HFF-Myc (cell line): Measurements from ENCODE around the gene NFIX.

Experiments
- DNase-seq: peaks from one replicate; pipeline ENCODE4 v3.0.0-alpha.2; 2011; ENCODE audit warnings: low read depth; ENCODE audit errors: extremely low read depth
- H3K4me3 ChIP-seq: replicated peaks from 2 replicates; pipeline ENCODE4 v1.5.1; 2011; ENCODE audit warnings: low read depth, mild to moderate bottlenecking, control low read depth, low read length
- CTCF ChIP-seq: IDR thresholded peaks from 2 replicates; pipeline ENCODE4 v1.5.1; 2012; ENCODE audit warnings: mild to moderate bottlenecking, low read depth, low read length, control low read depth; ENCODE audit errors: missing control alignments

NFIX gene

DNA sequence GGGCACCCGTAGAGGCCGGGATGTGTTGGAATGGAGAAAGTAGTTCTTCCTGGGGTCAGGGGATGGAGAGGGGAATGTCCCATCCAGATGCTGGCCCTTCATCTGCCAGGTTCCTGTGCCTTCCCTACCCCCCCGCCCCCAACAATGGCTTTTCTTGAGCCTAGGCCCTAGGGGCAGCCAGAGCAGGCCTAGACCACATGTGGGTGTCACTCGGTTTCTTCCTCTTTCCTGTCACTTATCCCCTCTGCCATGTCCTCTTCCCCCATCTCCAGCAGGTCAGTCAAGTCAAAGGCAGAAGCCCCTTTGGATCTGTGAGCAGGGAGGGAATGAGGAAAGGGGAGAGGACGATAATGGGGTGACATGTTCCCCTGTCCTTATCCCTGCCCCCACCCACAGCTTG lies 71.0 kb downstream of the NFIX start:
- no peak for DNase-seq
- no peak overlapping the region for H3K4me3 ChIP-seq
- TF ChIP-seq CTCF = no peak

GRCh38 chr19:13066933-13067807 lies 71.9 kb downstream of the NFIX start:
- no peak overlapping the region for H3K4me3 ChIP-seq
- no peak for TF ChIP-seq CTCF
- no peak for DNase-seq

DNA sequence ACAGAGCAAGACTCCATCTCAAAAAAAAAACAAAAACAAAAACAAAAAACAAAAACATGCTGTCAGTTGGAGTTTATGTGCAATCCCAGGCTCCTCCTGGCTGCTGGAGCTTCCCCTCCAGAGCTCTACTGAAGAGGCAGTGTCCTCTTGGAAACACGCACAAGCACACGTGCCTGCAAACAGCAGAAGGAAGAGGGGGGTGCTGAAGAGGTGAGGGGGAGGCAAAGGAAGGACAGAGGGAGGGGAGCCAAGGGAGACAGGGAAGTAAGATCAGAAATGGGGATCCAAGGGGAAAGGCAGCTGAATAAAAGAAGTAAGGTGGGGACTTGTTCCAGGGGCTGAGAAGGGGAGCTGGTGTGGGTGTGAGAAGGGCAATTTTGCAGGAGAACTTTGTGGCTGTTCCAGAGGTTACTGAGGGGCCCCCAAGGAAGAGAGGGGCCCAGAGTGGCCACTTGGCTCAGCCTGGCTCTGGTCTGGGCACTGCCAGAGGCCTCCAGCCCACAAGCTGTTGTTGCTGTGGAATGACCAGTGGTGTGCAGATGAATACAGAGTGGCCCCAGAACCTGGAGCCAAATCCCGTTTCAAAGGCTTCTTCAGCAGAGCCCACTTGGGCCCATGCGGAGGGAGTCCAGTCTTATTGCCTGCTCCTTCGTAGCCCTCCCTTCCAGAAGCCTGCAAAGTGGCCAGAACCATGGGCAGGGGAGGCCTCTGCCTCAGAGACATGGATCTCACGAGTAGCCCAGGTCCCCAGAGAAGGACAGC lies 73.0 kb downstream of the NFIX start:
- no peak overlapping the region for H3K4me3 ChIP-seq
- no peak for TF ChIP-seq CTCF
- DNase-seq = no peak

- no peak for DNase-seq
- TF ChIP-seq CTCF = no peak
- no peak overlapping the region for H3K4me3 ChIP-seq
Measured at GRCh38 chr19:13069415-13070359, 74.4 kb downstream of the NFIX start.

- H3K4me3 ChIP-seq = no peak overlapping the region
- no peak for TF ChIP-seq CTCF
- DNase-seq = no peak
Measured at GRCh38 chr19:13070425-13071140, 75.3 kb downstream of the NFIX start.
